ENCODE results near the gene TCTN1.
"Not testable (repeated sequence)": the region's sequence is repeated elsewhere in the genome, so short reads cannot be mapped to it uniquely, and the experiment has no call there.

The TCTN1 gene

DNA sequence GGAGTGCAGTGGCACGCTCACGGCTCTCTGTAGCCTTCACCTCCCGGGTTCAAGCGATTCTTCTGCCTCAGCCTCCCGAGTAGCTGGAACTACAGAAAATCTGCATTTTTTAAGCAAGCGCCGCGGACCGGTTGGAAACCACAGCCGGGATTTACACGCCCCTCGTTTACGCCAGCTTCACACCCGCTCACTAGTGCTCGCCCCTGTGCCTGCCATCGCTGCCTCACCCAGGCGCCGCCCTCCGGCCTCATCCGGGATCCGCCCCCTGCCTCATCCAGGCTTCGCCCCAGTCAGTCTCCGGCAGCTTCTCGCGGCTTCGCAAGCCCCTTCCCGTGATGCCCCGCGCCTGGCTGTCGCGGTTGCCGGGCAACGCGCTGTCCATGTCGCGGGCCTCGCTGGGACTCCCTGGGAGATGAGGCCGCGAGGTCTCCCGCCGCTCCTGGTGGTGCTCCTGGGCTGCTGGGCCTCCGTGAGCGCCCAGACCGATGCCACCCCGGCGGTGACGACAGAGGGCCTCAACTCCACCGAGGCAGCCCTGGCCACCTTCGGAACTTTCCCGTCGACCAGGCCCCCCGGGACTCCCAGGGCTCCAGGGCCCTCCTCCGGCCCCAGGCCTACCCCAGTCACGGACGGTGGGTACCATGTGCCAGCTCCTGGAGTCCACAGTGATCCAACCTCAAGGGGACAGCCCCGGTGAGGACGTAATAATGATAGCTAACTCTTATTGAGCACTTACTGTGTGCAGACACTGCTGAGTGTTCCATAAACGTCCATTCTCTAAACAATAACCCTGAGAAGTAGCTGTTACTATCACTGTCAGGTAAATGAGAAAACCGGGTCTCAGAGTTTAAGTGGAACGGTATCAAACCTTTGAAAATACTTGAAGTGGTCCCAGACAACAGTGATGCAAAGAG, at the start of gene TCTN1:
TSS of gene TCTN1 (plus strand) at position 359 of the 914 bp plus-strand sequence. CDS start at position 413, 54 bp downstream.
- peak; percentile 49 to 98 (median 95) for DNase-seq

DNA sequence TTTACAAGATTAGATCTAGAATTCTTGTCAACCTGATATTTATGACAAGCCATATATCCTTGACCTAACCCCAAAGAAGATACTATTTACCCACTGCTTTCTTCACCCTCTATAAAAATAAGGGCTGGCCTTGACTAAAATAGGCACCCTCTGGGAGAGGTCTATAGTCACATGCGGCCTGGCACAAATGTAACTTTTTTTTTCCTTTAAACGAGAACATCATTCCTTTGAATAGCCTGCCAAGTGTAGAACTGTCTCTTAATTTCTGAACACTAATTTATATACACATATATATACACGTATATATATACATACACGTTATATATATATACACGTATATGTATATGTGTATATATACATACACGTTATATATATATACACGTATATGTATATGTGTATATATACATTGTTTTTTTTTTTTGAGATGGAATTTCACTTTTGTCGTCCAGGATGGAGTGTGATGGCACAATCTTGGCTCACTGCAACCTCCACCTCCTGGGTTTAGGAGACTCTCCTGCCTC, 49.4 kb upstream of the TCTN1 start:
- DNase-seq: no peak

DNA sequence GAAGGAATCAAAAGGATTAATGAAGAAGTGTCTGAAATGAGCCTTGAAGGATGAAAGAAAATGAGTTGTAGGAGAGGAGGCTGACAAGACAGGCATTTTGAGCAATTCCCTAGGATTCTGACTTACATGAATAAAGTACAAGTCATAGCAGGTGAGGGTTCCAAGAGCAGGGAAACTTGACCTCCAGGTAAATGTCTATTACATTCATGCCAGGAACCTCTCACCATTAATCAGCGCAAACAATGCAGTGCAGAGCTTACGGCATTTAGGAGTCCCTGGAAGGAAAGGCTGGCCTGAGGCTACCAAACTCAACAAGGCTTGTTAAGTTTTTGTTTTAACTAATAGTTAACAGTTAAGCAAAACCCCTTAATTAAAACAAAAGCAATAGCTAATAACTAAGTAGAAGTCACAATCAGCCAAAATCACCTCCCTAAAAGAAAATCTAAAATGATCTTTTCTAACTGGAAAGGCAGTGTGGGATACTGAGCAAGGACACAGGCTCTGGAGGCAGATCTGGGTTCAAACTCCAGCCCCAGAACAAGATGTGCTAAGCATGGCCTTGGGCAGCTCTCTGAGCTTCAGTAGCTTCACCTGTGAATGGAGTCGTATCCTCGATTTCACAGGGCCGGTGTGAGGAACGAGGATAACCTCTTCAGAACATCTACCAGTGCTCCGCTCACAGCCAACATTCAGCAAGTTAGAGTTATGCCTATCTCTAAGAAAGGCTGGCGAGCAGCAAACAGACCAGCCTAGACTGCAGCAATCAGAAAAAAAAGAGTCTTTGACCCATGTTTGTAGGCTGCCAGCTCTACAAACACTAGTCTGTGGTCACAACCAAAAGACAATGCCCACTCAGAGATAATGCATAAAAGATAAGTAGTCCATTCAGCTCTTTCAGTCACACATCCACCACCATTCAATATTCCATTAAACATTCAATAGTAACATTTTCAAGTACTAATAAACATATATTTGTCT, 47.7 kb upstream of the TCTN1 start:
- DNase-seq: peak in 7 of 56 donors; percentile 3 to 19 (median 12)

DNA sequence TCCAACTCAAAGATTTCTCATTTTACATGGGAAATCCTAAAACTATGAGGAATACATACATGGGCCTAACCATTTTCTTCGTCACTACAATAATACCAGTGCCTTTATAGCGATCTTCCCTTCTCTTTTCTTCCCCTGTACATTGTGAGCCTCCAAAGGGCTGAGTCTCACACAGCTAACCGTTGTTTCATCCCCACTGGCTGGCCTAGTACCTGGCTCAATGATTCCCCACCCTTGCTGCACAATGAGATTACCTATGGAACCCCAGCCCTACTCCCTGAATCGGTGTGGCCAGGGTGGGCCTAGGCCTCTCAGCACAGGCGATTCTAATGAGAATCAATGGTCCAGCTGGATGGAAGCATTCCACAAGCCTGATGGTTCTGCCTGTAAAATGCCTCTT, 46.9 kb upstream of the TCTN1 start:
- no peak for DNase-seq

DNA sequence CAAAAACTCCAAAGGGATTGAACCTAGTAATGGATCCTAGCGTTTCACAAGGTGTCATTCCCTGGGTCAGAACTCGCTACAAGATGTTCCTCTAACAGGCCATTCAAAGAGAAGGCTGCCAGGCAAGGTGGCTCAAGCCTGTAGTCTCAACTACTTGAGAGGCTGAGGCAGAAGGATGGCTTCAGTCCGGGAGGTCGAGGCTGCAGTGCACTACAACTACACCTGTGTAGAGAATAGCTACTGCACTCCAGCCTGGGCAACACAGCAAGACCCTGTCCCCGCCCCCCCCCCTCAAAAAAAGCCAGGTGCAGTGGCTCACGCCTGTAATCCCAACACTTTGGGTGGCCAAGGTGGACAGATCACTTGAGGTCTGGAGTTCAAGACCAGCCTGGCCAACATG, 45.2 kb upstream of the TCTN1 start:
- DNase-seq: no peak

DNA sequence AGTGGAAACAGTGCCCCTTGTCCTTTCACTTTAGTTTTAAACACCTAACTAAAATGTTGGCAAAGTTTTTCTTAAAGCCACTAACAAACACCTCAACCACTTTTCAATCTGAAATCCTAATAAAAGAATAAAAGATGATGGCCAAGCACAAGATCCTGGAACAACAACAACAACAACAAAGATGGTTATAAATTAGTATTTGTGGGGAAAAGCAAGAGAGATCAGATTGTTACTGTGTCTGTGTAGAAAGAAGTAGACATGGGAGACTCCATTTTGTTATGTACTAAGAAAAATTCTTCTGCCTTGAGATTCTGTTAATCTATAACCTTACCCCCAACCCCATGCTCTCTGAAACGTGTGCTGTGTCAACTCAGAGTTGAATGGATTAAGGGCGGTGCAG, 44.1 kb upstream of the TCTN1 start:
- not testable (repeated sequence) for DNase-seq

DNA sequence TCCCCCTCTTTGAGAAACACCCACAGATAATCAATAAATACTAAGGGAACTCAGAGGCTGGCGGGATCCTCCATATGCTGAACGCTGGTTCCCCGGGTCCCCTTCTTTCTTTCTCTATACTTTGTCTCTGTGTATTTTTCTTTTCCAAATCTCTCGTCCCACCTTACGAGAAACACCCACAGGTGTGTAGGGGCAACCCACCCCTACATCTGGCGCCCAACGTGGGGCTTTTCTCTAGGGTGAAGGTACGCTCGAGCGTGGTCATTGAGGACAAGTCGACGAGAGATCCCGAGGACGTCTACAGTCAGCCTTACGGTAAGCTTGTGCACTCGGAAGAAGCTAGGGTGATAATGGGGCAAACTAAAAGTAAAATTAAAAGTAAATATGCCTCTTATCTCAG, 43.1 kb upstream of the TCTN1 start:
- DNase-seq: not testable (repeated sequence)

DNA sequence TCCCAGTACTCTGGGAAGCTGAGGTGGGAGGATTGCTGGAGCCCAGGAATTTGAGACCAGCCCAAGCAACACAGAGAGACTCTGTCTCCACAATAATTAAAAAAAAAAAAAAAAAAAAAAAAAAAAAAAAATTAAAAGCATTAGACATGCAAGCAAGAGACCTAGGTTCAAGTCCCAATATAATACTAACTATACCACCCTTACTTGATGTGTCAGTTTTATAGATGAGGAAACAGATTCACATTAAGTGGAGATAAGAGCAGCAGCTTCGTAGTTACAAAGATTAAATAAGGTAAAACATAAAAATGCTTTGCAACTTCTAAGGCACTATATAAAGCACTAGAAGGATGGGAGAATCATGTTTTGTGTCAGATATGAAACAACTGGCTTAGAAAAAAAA, 39.9 kb upstream of the TCTN1 start:
- DNase-seq: no peak

DNA sequence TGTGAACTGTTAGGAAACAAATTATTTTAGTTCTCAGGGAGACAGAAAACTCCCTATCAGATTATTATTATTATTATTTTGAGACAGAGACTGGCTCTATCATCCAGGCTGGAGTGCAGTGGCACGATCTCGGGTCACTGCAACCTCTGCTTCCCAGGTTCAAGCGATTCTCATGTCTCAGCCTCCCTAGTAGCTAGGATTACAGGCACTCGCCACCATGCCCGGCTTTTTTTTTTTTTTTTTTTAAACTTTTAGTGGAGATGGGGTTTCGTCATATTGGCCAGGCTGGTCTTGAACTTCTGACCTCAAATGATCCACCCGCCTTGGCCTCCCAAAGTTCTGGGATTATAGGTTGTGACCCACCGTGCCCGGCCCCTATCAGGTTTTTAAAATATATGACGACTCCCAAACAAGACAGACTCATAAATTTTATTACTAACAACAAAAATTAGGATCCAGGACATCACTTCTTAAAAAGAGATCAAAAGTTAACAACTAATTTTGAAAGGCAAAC, 39.2 kb upstream of the TCTN1 start:
- not testable (repeated sequence) for DNase-seq

DNA sequence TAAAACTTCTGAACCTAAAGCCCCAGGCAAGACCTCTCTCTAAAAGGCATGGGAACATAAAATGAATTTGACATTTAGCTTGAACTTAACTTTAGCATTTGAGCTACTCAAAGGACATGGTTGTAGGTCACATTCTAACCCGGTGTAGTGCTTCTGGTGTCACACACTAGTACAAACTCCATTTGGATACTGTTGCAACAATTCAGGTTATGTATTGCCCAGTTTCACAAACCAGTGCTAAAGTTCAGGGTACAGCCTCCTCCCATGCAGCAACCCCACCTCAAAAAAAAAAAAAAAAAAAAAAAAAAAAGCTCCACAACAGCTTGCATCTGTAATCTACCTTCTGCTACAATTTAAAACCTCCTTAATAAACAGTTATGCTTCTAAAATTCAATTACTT, 38.6 kb upstream of the TCTN1 start:
- no peak for DNase-seq

DNA sequence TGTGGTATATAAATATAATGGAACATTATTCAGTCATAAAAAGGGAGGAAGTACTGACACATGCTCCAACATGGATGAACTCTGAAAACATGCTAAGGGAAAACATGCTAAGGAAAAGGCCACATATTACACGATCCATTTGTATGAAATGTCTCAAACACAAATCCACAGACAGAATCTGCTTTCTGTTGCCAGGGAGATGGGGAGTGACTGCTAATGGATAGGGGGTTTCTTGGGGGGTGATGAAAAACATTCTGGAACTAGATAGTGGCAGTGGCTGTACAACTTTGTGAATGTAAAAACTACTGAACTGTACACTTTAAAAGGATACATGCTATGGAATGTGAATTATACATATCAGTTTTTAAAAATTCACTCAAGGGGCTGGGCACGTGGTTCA, 37.4 kb upstream of the TCTN1 start:
- no peak for DNase-seq

DNA sequence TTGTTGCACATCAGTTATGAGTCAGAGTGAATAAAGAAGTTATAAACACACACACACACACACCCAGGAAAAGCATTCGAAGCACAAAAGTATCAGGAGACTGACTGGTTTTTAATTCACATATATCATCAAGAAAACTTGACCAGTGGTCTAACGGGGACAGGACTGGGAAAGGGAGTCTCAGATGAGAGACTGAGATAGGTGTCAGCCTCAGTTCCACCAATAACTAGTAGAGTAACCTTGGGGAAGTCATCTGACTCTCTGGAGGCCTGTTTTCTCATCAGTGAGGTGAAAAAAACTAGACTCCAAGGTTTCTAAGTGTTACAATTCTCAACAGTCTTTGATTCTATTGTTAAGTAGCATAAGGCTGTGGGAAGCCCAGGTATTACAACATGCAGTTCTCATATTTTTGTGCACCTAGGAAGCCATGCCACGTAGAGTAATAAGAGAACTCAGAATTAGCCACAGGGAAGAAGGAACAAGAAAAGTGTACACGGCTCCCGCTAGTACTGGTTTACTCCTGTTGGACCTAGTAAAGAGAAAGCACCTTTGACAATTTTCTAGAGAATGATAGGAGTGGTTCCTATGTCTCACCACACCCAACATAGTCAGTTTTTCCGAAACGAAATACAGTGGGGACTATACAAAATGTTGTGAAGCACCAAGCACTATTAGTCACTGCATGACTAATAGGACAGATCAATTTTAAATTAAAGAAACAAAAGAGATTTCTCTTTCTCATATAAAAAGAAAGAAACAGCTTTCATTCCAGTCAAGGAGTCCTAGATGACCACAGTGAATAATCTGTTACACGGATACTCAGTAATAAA, 35.9 kb upstream of the TCTN1 start:
- no peak for DNase-seq

DNA sequence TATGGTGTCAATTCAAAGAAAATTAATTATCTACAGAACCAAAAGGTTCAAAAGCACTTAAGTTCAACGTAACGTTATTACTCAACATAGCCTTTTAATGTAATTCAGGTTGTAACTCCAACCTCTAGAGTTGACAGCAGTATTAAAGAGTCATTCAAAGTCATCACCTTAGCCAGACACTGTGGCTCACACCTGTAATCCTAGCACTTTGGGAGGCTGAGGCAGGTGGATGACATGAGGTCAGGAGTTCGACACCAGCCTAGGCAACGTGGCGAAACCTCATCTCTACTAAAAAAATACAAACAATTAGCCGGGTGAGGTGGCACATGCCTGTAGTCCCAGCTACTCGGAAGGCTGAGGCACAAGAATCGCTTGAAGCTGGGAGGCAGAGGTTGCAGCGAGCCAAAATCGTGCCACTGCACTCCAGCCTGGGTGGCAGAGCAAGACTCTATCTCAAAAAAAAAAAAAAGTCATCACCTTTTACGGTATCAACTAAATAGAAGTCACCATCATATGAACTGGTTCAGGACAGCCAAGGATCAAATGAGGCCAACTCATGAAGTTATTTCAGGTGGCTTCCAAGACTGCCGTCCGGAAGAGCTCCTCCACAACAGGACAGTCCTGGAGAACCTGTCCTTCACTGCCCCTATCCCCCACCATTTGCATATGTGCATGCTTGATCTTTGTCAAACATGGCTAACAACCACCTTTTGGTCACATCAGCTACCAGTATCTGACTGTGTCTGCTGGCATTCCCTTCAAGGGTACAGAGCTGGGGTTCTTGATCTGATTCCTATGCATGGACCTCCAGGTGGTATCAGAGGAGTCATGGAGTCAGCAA, 35.0 kb upstream of the TCTN1 start:
- DNase-seq: no peak

DNA sequence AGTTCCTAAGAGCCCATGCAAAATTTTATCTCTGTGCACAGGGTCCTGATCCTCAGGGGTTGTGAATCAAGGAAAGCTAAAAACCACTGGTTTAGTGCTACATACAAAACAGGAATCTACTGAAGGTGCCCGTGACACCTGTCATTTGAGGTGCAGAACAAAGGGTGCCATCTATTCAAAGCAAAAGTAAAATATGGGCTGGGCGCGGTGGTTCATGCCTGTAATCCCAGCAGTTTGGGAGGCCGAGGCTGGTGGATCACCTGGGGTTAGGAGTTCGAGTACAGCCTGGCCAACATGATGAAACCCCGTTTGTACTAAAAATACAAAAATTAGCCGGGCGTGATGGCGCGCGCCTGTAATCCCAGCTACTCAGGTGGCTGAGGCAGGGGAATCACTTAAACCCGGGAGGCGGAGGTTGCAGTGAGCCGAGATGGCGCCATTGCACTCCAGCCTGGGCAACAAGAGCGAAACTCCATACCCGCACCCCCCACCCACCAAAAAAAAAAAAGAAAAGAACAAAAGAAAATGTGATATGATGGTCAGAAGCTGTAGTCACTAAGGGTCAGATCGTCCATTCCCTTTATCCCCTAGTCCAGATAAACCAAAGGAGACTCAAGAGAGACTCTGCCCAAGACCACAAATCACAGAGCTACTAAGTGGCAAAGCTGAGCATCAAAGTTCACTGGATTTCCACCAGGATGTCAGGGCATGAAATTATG, 34.2 kb upstream of the TCTN1 start:
- DNase-seq: no peak

DNA sequence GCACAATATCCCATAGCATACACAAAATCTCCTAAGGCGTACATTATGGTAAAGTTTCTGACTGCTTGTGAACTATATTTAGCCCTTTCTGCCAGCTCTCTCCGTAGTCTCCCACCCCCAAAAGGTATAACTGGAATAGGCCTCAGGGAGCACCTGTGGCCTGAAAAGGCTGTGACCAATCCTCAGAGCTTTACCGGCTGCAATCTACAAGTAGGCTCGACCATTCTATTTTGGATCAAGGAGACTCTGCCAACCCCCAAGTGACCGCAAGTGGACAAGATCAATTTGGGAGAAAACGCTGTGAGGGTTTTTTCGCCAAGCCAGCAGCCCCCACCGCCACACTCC, 32.0 kb upstream of the TCTN1 start:
- DNase-seq: peak in 4 of 56 donors; percentile 42 to 64 (median 49)

DNA sequence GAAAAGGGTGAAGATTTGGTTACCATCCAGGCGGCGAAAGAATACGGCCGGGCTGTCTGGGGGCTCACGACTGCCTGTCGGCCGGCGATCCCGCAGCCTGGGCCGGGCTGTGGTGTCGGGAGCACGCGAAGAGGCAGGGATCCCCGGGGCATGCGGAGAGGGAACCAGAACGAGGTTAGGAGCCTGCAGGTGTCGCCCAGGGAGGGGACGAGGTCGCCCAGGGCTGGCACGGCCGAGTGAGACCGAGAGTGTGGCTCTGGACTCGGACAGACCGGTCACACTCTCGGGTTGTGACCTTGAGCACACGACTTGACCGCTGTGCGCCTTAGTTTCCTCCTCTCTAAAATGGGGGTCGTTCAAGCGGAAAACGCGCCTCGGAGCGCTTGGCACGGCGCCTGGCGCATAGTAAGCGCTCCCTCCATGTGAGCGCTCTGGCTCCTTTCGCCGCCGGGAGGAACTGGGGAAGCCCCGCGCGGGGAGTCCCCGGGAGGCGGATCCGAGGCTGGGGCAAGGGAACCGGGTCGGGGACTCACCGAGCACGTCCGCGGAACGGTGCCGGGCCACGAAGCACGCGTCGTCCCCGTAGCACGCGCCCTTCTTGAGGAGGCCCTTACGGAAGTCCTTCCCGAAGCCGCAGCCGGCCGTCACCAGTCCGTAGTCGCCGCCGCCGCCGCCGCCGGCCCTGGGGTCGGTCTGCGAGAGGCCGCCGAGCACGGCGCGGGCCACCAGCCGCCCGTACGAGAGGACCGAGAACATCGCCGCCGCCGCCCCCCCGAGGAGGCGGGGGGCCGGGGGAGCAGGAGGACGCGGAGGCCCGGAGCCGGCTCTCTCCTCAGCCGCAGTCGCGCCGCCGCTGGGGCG, 31.4 kb upstream of the TCTN1 start:
- DNase-seq: peak in 51 of 56 donors; percentile 17 to 83 (median 64)

DNA sequence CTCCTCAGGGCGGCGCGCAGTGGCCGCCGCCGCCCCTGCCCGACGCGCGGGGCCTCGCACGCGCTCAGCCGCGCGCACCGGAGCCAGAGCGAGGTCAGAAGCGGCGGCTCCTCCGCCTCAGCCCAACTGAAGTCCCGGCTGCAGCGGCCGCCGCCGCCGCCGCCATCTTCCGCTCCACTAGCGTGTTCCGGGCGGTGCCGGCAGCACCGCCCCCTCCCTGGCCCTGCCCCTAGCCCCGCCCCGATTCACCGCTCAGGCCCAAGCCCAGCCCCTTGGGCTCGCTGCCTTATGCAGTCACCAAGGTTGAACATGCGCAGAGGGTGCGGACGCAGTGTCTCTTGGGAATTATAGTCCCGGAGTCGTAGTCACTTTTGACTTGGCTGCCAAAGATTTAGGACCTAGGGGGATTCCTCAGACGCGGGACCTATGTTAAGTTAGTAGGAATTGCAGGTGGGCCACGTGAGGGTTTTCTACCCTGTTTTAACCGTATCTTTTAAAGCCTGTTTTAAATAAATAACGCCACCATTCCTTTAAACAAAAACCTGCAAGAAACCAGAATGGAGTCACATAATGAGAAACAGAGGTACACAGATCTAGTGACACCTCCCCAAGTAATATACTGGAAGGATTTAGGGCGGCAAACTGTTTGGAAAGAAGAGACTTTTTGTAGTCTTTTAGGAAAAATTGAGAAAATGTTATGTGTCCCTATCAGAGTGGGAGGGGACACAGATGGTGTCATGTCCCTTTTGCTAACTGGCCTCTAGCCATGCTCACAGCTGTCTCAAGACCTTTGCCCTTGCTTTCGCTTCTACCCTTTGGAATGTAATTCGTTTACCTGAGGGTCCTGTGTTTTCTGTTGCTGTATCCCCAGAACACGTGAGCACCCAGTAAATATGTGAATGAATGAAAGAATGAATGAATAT, 30.5 kb upstream of the TCTN1 start, which contains the start of gene PPTC7:
TSS of gene PPTC7 (minus strand) at position 182 of the 923 bp plus-strand sequence. CDS start 287 bp downstream, outside the sequence.
- peak; percentile 51 to 98 (median 94) for DNase-seq
